MM.1S (cell line): ENCODE results near the gene SPO11.

ENCODE experiments used
- DNase-seq: peaks from one replicate; pipeline ENCODE4 v3.0.0-alpha.2; 2015
- H2AFZ ChIP-seq: fragments of 300-600 bp; sonication (generic); 2 replicates; pipeline ENCODE4 v1.6.0; 2016; ENCODE audit warnings: antibody characterized with exemption, low read length
- H3F3A ChIP-seq: fragments of 300-600 bp; sonication (generic); 2 replicates; pipeline ENCODE4 v1.6.1; 2016; ENCODE audit warnings: mild to moderate bottlenecking, antibody characterized with exemption, low read length, moderate library complexity, mixed read lengths; ENCODE audit not compliant: insufficient read depth
- H3K27ac ChIP-seq: fragments of 300-600 bp; sonication (generic); 2 replicates; pipeline ENCODE4 v1.5.1; 2016; ENCODE audit warnings: mild to moderate bottlenecking, low read length
- H3K27me3 ChIP-seq: fragments of 300-600 bp; sonication (generic); replicated peaks from 2 replicates; pipeline ENCODE4 v1.6.0; 2016; ENCODE audit warnings: low read length; ENCODE audit not compliant: insufficient read depth
- H3K36me3 ChIP-seq: fragments of 300-600 bp; sonication (generic); replicated peaks from 2 replicates; pipeline ENCODE4 v1.6.1; 2016; ENCODE audit warnings: mild to moderate bottlenecking, low read length, mixed read lengths; ENCODE audit not compliant: insufficient read depth
- H3K4me1 ChIP-seq: fragments of 300-600 bp; sonication (generic); 2 replicates; pipeline ENCODE4 v1.6.1; 2016; ENCODE audit warnings: low read length, mixed read lengths
- H3K4me2 ChIP-seq: fragments of 300-600 bp; sonication (generic); 2 replicates; pipeline ENCODE4 v1.6.0; 2016; ENCODE audit warnings: low read depth, low read length
- H3K4me3 ChIP-seq: fragments of 300-600 bp; sonication (generic); 2 replicates; pipeline ENCODE4 v1.5.1; 2016; ENCODE audit warnings: low read length, mixed read lengths
- H3K79me2 ChIP-seq: fragments of 300-600 bp; sonication (generic); 2 replicates; pipeline ENCODE4 v1.6.1; 2016; ENCODE audit warnings: mixed run types, low read length, mixed read lengths
- H3K9ac ChIP-seq: fragments of 300-600 bp; sonication (generic); 2 replicates; pipeline ENCODE4 v1.6.1; 2016; ENCODE audit warnings: low read length, mixed read lengths
- H3K9me2 ChIP-seq: fragments of 300-600 bp; sonication (generic); replicated peaks from 2 replicates; pipeline ENCODE4 v1.6.1; 2016; ENCODE audit warnings: mild to moderate bottlenecking, low read length, mixed read lengths; ENCODE audit not compliant: insufficient read depth
- H3K9me3 ChIP-seq: fragments of 300-600 bp; sonication (generic); replicated peaks from 2 replicates; pipeline ENCODE4 v1.6.1; 2016; ENCODE audit warnings: mild to moderate bottlenecking, low read length, mixed read lengths; ENCODE audit not compliant: insufficient read depth
- H4K20me1 ChIP-seq: fragments of 300-600 bp; sonication (generic); 2 replicates; pipeline ENCODE4 v1.6.1; 2016; ENCODE audit warnings: mild to moderate bottlenecking, low read length, moderate library complexity, mixed read lengths; ENCODE audit not compliant: insufficient read depth
- EZH2 ChIP-seq: fragments of 300-600 bp; sonication (generic); optimal IDR thresholded peaks from 2 replicates; pipeline ENCODE3; 2017; ENCODE audit warnings: low read depth, mild to moderate bottlenecking, antibody characterized with exemption, low read length, mixed read lengths
- EZH2phosphoT487 ChIP-seq: fragments of 300-600 bp; sonication (generic); IDR thresholded peaks from 2 replicates; pipeline ENCODE4 v1.6.1; 2018; ENCODE audit warnings: antibody characterized with exemption, low read length
- TF ChIP-seq, protein P1 (sequence below): fragments of 300-600 bp; sonication (generic); IDR thresholded peaks from 2 replicates; pipeline ENCODE4 v1.5.1; 2016; ENCODE audit warnings: antibody characterized with exemption, low read length, mixed read lengths

SPO11 gene

DNA sequence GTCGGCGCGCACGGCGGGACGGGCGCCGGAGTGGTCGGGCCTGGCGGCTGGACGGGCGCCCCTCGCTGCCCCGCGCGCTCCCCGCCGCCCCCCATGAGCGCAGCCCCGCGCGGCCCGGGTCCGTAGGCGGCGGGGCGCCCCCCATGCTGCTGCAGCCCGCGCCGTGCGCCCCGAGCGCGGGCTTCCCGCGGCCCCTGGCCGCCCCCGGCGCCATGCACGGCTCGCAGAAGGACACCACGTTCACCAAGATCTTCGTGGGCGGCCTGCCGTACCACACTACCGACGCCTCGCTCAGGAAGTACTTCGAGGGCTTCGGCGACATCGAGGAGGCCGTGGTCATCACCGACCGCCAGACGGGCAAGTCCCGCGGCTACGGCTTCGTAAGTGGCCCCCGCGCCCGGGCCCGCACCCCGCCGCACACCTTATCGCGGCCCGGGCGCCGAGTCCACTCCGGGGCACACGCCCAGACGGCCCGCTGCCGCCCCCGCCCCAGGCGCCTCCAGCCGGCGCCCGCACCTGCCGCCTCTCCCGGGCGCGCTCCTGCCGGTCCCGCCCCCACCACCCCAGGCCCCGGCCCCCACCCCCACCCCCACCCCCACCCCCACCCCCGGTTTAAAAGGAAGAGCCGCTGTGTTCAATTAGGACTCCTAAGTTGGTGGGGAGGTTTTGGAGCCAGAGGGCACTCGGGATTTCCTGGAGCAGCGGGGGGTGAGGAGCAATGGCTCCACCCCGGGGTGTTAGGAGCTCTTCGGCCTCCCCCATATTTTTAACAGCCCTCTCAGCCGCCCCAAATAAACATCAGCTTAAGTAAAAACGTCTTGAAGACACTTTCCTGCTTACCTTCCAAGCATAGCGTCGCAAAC is 62.1 kb downstream of the SPO11 start:
- peak overlapping the region; percentile 100 for H3K9ac ChIP-seq
- H3F3A ChIP-seq: peaks cover 60% of the 10 kb centered on the region
- peaks cover 14% of the 10 kb centered on the region; the same call in 1 of the 2 replicates for H3K36me3 ChIP-seq
- peak; percentile 46 for DNase-seq
- H3K27ac ChIP-seq: peak overlapping the region; percentile 100
- peak overlapping the region; percentile 88 for H3K4me2 ChIP-seq
- peaks cover 77% of the 10 kb centered on the region for H3K79me2 ChIP-seq
- peaks cover 22% of the 10 kb centered on the region; the same call in 1 of the 2 replicates for H4K20me1 ChIP-seq
- H3K9me2 ChIP-seq: no peaks in the 10 kb centered on the region
- H3K4me3 ChIP-seq: peak overlapping the region; percentile 99
- TF ChIP-seq EZH2 (no peak), EZH2phosphoT487 (no peak)
- TF ChIP-seq, protein P1, sequence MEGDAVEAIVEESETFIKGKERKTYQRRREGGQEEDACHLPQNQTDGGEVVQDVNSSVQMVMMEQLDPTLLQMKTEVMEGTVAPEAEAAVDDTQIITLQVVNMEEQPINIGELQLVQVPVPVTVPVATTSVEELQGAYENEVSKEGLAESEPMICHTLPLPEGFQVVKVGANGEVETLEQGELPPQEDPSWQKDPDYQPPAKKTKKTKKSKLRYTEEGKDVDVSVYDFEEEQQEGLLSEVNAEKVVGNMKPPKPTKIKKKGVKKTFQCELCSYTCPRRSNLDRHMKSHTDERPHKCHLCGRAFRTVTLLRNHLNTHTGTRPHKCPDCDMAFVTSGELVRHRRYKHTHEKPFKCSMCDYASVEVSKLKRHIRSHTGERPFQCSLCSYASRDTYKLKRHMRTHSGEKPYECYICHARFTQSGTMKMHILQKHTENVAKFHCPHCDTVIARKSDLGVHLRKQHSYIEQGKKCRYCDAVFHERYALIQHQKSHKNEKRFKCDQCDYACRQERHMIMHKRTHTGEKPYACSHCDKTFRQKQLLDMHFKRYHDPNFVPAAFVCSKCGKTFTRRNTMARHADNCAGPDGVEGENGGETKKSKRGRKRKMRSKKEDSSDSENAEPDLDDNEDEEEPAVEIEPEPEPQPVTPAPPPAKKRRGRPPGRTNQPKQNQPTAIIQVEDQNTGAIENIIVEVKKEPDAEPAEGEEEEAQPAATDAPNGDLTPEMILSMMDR: no peak
- peaks cover 48% of the 10 kb centered on the region for H3K4me1 ChIP-seq
- no peak overlapping the region for H2AFZ ChIP-seq
- H3K27me3 ChIP-seq: no peaks in the 10 kb centered on the region
- no peaks in the 10 kb centered on the region for H3K9me3 ChIP-seq

DNA sequence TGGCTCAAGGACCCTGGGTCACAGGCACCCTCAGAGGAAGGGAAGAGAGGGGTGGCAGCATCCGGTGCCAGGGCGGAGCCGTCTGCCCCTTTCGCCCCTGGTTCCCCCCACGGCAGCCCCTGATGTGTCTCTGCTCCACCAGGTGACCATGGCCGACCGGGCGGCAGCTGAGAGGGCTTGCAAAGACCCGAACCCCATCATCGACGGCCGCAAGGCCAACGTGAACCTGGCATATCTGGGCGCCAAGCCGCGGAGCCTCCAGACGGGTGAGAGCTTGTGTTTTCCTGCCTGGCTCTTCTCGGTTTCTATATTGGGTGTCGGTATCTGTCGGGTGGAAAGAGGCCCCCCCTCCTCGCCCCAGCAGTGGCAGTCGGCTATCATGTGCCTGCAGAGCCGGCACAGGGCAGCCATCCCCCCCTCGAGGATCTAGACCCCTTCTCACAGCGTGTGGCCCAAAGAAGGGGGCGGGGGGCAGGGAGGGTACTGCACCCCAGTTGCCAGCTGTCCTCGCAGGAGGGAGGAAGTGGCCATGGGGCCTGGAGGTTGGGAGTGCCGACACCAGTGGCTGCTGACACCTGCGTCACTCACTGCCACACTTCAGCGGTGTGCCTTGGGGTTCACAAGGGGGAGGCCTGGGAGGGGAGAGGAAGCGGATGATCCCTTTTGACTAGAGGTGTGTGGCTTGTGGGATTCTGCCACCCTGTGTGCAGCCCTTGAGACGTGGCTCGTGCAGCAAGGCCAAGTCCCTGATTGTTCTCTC is 63.1 kb downstream of the SPO11 start:
- H3K27me3 ChIP-seq: no peaks in the 10 kb centered on the region
- DNase-seq: peak; percentile 90
- peaks cover 58% of the 10 kb centered on the region for H3K4me1 ChIP-seq
- peaks cover 32% of the 10 kb centered on the region; the same call in 1 of the 2 replicates for H4K20me1 ChIP-seq
- peaks cover 70% of the 10 kb centered on the region for H3F3A ChIP-seq
- H3K36me3 ChIP-seq: peaks cover 14% of the 10 kb centered on the region; the same call in 1 of the 2 replicates
- TF ChIP-seq EZH2phosphoT487: no peak
- no peak for TF ChIP-seq EZH2
- no peaks in the 10 kb centered on the region for H3K9me2 ChIP-seq
- H3K9me3 ChIP-seq: no peaks in the 10 kb centered on the region
- H2AFZ ChIP-seq: no peak overlapping the region
- peak overlapping the region; percentile 88 for H3K4me2 ChIP-seq
- peak overlapping the region; percentile 100 for H3K9ac ChIP-seq
- H3K79me2 ChIP-seq: peaks cover 84% of the 10 kb centered on the region
- H3K4me3 ChIP-seq: peak overlapping the region; percentile 99
- H3K27ac ChIP-seq: peak overlapping the region; percentile 100
